ENCODE results near the gene SLC49A4.

Gene SLC49A4

GRCh38 chr3:122859021-122859805, 64.3 kb downstream of the SLC49A4 start:
- Histone ChIP-seq H3K4me1 (no peaks in the 10 kb centered on the region; the same call in 1 of the 2 replicates), H3K9me3 (no peaks in the 10 kb centered on the region), H3K27me3 (no peaks in the 10 kb centered on the region), H3K36me3 (no peaks in the 10 kb centered on the region), H3K4me3 (ENCODE audit: low read depth, low read length) (no peak overlapping the region)
- TF ChIP-seq CTCF (IDR thresholded peaks at IDR 0.05; ENCODE audit: low read depth, low read length) = no peak
- DNase-seq = no peak

- no peaks in the 10 kb centered on the region; the same call in 1 of the 2 replicates for H3K4me1 ChIP-seq
- H3K9me3 ChIP-seq = no peaks in the 10 kb centered on the region
These were observed 67.5 kb downstream of the SLC49A4 start for GRCh38 chr3:122862381-122862780.

GRCh38 chr3:122864498-122864897, 69.6 kb downstream of the SLC49A4 start:
- H3K4me1 ChIP-seq = no peaks in the 10 kb centered on the region
- no peak for DNase-seq
- H3K36me3 ChIP-seq = no peaks in the 10 kb centered on the region
- H3K4me3 ChIP-seq (ENCODE audit: low read depth, low read length) = no peak overlapping the region
- no peak for TF ChIP-seq CTCF (IDR thresholded peaks at IDR 0.05; ENCODE audit: low read depth, low read length)
- H3K9me3 ChIP-seq = no peaks in the 10 kb centered on the region
- no peaks in the 10 kb centered on the region for H3K27me3 ChIP-seq

More at GRCh38 chr3:122862381-122862780, 67.5 kb downstream of the SLC49A4 start:
- no peaks in the 10 kb centered on the region for H3K27me3 ChIP-seq
- no peak for TF ChIP-seq CTCF (IDR thresholded peaks at IDR 0.05; ENCODE audit: low read depth, low read length)
- H3K4me3 ChIP-seq (ENCODE audit: low read depth, low read length) = no peak overlapping the region
- no peak for DNase-seq
- no peaks in the 10 kb centered on the region for H3K36me3 ChIP-seq

- no peak for DNase-seq
- no peak for TF ChIP-seq CTCF (IDR thresholded peaks at IDR 0.05; ENCODE audit: low read depth, low read length)
- no peaks in the 10 kb centered on the region for H3K36me3 ChIP-seq
- no peaks in the 10 kb centered on the region for H3K4me1 ChIP-seq
- H3K27me3 ChIP-seq = no peaks in the 10 kb centered on the region
- no peaks in the 10 kb centered on the region for H3K9me3 ChIP-seq
- H3K4me3 ChIP-seq (ENCODE audit: low read depth, low read length) = no peak overlapping the region
These were observed 73.5 kb downstream of the SLC49A4 start for GRCh38 chr3:122868322-122868721.

- no peaks in the 10 kb centered on the region for H3K9me3 ChIP-seq
- no peaks in the 10 kb centered on the region for H3K36me3 ChIP-seq
- H3K4me1 ChIP-seq = peaks cover 14% of the 10 kb centered on the region
- peak; percentile 66 for DNase-seq
- H3K27me3 ChIP-seq = no peaks in the 10 kb centered on the region
- peak overlapping the region; percentile 21 for H3K4me3 ChIP-seq (ENCODE audit: low read depth, low read length)
- no peak for TF ChIP-seq CTCF (IDR thresholded peaks at IDR 0.05; ENCODE audit: low read depth, low read length)
These were observed 79.1 kb downstream of the SLC49A4 start for GRCh38 chr3:122873741-122874515.

Data from BE2C (cell line).